ENCODE data around the gene KIF6.

The KIF6 gene

DNA sequence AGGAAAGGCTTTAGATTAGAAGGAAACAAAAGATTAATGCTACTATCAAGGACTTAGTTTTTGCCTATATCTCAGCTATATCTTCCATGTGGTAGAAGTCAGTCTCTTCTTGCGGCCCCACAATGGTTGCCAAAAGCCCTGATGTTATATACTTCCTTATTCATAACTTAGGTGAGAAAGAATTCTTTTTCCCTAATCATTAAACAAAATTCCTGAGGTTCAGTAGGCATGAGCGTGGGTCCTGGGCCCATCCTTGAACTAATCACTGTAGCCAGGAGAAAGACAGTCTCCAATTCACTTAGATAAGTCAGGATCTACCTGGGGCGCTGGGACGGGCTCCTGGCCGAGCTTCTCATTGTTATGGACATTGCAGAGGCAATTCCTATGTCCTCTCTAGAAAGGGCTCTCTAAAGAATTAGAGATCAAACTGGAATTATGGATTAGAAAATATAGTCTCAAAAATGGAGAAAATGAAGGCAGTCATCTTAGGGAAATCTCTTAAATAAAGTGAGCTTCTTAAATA is 134.3 kb downstream of the KIF6 start:
- DNase-seq = no peak

DNA sequence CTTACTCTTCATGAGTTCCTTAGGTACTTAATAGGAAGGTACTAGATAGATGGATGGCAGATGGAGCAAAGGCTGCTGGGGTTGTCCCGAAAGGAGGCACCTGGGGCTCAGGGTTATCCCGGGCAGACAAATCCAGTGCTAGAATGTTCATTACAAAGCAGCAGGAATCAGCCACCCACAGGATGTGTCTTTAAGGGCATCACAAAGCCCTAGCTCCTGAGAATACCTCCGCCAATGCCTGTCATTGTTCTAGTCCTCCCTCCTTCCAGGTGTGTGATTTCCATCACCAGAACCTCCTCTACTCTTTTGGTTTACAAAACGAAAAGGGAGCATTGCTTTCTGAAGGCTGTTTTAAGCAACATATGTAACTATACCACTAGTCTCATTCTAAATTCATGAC is 138.1 kb downstream of the KIF6 start:
- no peak for DNase-seq

DNA sequence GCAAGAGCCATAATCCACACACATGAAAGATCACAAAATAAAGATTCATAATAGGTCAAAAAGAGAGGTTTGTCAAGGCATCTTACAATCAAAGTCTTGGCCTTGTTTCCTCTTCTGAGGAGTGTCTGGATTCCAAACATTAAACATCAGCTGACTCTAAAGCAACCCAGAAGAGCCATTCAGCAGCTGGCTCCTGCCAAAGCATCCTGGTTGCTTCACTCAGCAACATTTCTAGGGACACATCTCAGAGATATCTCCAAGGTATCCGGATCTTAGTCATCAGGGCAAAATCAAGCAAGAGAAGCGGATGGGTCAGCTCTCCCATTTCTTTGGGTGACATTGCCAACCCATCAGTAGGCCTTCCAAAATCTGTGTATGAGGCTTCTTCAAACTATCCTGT is 139.6 kb downstream of the KIF6 start:
- no peak for DNase-seq

DNA sequence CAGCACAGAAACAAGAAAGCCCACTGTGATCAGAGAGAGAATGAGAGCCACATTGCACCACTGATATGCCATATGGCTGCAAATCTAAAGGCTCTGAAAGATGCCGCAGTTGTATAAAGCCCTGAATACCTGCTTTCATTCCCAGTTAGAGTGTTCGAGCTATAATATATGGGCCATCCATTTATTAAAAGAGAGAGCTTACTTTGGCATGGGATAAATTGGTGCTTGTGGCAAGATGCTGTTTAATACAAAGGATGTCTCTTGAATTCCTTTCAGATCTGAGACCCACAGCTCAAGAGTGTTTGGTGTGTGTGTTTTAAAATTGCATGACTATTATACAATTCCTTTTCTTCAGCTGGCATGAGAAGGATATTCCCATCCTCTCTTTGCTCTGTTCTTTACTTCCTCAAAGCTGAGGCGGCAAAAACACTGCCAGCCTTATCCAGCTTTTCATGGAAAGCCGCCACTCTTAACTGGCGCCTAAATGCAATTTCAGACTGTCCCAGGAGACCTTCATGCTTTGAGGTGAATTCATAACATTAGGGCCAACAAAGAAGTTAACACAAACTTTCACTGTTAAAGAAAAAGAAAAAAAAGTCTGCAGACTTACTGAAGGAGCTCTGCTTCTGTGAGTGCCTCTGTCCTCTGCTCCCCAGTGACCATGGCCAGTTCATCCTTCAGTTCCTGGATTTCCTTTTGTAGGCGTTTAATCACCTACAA is 147.6 kb downstream of the KIF6 start:
- no peak for DNase-seq

DNA sequence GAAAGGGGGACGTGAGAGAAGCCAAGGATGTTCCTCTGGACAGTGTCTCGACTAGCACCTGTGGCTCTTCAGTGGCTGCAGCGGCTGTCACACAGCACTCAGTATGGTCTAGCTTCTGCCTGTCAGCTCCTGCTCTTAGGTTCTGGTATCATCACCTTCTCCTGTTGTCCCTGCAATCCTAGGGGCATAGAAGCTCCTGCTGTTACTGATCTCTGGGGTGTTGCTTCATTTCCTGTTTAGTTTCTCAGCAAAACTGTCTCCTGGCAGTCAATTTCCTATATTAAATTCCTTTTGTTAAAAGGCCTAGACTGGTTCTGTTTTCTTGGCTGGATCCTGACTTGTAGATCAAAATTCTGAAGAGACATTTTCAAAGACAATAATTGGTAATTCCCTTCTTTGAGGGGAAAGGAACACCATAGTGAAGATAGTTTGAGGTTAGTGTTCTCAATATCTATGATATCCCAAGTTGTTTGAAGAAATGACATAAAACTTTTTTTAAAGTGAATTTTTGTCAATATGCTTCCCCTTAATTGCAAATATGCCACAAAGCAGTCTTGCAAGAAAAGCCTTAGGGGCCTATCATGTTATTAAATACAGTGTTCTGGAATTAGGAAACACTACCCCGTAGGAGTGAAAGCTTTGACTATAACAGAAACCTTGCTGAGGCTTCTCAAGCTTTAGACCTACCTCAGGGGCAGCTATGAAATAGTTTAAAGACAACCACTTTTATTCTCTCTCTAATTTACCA is 148.5 kb downstream of the KIF6 start:
- DNase-seq = no peak

DNA sequence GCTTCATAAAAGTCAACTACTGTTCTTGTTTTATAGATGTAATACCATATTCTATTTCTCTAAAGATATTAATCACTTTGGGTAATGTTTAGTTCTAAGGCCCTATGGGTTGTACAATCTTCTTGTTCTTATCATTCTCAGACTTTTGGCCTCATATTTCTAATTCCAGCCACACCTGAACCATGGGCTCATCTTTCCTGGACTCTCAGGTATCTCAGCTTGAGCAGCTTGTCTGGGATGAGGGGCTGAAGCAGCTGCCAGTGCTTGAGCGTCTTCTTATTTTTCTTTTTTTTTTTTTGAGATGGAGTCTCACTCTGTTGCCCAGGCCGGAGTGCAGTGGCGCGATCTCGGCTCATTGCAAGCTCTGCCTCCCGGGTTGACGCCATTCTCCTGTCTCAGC is 150.2 kb downstream of the KIF6 start:
- DNase-seq = no peak

DNA sequence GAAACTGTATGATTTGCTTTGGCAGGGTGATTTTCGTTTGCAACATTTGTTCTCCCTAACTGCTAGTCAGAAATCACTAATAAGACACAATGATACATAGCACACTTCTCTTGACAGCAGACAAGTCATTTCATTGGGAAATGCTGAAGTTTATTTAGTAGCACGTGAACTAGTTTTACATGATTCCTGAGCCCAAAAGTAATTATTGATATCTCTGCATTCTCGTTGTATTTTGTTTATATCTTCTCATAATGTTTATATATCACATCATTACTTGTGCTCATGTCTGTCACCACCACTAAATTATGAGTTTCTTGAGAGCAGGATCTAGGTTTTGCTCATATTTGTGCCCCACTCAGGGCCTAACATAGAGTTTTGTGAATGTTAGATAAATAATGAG is 151.7 kb downstream of the KIF6 start:
- DNase-seq = no peak

DNA sequence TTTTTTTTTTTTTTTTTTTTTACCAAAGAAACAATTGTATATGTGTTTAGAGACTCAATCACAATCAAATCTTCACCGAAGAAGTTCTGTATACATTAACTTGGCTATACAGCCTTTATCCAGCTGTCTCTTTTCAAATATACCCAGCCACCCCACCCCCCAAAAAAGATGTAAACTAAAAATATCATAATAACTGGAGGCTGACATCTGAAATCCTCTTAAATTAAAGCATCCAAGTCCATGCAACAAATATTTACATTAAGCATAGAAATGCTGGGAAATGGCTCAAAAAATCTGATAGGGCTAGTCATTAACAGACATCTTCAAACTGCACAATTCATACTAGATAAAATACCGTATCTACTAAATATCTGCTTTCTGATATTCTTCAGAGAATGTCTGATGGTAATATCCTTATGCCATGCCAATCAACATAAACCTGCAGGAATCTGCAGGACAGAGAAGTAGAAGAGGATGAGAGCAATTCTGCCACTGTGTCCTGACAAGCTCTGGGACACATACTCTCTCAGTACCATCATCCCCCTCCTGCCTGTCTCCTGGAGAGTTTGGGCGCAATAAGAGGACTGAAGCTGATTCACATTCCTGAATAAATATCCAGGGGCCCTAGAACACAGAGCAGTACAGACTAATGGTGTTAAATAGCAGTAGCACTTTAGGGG is 152.4 kb downstream of the KIF6 start:
- no peak for DNase-seq

DNA sequence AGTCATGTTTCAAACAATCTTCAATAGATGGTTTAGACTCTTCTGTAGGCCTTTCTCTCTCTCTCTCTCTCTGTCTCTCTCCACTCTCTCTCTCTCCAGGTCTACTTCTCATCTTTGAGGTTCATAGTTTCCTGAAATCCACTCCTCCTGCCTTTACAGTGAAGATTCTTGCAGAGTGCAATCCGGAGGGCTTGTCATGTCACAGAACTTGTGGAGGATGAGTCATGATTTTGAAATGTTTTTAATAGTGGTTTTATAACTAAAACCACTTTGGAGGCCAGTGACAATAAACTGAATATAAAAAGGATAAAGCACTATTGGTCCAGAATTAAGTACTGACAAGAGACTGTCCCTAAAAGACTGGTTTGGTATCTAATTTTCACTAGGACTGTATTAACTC is 156.3 kb downstream of the KIF6 start:
- DNase-seq = no peak

DNA sequence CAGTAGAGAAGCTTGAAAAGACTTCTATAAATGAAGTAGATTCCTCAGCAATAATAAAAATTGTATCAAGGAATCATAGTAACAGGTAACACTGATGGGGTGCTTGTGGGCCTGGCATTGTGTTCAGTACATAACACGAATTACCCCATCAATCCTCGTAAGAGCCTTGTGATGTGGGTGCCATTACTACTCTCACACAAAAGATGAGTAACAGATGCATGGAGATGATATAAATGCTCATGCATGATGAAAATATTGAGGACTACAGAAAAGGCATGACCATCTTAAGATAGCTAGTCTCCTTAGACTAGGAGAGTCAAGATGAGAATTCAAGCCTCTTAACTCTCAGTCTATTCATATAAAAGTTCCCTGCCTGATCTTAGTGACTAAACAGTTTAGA is 158.1 kb downstream of the KIF6 start:
- DNase-seq = no peak

DNA sequence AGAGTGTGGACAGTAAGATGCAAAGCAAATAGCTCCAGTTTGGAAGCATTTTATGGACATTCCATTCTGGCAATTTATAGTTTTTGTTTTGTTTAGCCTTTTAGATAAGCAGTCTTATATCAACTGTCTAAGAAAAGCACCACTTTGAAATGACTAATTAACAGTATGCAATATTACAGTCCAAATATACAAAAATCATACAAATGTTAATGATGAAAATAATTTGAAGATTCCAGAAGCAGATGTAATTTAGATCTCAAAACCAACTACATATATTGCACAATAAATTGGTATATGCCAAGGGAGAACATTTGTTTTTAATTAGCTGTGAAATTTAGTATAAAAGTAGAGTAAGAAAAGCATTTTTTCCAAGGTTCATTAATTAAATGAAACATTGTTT is 158.8 kb downstream of the KIF6 start:
- DNase-seq = no peak

DNA sequence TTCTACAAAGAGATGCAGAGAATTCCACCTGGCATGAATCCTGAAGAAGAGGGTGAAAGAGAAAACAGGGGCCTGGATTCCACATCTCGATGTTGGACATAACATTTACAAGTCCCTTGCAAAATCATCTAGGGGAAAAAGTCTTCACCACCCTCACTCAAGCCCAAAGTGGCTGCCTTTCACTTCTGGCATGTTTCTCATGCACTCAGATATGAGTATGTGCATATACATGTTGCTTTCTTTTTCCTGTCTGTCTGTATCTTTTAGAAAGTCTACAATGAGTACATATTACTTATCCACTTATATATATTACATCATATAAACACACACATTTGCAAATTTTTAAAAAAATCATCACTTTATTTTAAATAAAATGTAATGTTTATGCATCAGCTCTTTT is 159.3 kb downstream of the KIF6 start:
- DNase-seq = no peak

DNA sequence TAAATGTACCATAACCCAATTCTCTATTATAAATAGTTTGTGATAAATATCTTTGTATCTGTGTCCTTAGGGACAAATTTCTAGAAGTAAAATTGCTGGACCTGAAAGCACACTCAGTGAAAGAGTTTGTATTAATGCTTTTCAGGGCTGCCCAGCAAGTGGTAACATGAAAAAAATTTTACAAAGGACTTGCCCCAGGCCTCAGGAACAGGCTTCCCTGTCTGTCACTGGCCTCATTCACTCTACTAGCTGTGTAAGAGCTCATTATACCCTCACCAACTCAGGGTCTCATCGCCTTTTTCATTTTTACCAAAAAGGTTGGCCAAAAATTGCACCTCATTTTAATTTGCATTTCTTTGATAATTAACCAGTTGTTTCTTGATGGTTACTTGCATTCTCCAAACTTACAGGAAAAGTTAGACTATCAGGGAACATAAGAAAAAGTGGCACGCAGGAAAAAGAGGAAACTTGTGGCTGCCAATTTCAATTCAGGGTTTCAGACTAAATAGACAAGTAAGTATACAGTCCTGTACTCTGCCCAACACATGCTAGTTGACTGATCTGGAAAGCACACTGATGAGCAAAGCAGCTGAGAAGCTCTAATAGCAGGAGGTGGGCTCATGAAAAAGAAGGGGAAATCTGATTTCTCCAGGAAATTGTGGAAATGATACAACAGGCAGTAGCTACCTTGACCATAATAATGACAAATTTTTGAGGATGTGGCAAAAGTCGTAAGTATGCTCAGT is 161.5 kb downstream of the KIF6 start:
- no peak for DNase-seq

DNA sequence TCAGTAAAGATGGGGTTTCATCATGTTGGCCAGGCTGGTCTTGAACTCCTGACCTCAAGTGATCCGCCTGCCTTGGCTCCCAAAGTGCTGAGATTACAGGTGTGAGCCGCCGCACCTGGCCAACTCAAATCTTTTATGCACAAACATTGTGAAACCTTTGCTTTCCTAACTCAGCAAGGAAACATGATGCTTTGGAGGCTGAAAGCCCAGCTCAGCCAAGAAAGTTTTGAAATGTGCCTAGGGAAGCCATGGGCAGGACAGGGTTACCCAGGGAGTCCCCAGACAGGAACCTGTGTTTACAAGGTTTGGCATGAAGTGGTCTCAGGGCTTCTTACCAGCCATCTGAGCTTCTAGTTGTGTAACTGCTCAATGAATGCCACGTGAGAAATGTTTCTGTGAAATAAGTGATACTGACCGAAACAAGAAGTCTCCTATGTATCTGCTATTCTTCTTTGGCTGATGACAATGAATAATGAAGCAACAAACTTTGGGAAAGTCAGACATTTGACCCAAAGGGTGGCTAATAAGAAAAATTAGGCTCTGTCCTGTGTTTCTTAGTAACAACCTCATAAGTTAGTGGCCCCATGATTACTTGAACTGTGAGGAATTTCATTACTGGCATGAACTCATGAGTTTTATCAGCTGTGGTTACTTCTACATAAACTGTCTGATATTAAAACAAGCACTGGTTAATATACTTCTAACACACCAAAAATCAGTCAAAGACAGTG is 163.5 kb downstream of the KIF6 start:
- no peak for DNase-seq

DNA sequence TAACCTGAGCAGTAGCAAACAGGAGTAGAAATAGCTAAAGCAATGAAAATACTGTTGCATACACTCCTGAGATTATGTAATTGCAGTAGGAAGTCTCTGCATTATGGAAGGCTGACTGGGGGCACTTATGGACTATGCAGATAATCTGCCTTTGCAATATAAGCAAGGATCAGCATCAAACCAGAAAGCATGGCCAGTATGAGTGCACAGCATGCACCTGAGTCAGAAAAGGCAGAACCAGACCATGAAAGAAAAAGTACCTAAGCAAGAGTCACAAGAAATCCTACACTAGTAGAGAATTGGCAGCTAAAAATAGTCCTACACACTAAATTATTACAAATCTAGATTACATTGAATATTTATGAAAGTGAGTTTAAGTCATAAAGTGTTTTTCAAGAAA is 164.3 kb downstream of the KIF6 start:
- no peak for DNase-seq

DNA sequence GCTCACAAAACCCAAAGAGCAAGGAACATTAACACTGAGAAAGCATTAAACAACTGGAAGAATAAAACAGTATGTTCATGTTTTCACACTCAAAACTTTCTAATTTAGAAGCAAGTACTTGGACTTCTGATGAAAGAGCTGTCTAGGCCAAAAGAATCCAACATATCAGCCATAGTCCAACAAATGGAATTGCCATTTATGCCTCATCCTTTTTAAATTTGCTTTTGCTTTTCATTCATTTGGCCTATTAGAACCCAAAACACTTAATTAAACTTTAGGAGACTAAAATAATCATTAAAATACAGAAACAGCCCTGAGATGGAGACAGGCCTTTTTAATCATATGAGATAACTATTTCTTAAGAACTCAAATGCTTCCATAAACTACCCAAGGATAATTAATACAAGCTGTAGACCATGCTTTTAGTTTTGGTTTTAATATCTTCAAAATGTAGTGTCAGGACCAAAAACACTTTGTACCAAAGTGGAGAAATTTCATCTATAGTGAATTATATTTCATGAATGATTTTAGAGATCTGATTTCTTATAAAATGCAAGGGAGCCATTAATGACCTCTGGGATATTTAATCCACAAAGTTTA is 166.5 kb downstream of the KIF6 start:
- no peak for DNase-seq

DNA sequence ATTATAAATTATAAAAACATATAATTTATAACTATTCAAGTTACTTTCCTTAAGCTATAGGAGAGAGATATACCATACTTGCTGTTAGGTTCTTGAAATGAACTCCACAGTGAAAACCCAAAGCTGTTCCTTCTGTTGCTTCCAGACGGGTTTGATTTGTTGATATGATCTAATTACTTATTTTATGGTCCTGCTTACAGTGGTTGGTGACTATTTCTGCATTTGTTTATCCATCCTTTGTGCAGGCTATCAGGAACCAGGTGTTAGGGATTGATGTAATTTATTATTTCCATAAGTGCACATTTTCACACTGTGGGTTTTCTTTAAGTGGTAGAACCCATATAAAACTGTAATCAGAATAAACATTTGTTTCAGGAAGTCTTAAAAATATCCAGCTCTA is 167.1 kb downstream of the KIF6 start:
- DNase-seq = peak; percentile 41

DNA sequence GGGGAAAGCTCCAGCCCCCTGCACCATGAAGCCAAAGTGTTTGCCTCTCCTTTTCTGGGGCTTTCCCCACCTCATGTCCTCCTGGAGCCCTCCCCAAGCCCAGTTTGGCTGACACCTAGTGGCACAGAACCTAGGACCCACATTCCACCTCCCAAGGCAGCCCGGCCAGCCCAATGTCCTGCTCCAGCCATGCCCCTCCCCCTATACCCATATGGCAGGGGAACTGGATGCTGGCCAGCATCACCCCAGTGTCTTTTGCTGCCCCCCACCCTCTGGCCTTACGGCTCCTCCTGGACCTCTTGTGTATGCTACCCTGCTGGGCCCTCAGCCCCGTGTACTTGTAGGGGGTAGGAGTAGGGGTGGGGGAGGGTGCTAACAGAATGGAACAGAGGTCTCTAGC is 170.1 kb downstream of the KIF6 start:
- DNase-seq = no peak

DNA sequence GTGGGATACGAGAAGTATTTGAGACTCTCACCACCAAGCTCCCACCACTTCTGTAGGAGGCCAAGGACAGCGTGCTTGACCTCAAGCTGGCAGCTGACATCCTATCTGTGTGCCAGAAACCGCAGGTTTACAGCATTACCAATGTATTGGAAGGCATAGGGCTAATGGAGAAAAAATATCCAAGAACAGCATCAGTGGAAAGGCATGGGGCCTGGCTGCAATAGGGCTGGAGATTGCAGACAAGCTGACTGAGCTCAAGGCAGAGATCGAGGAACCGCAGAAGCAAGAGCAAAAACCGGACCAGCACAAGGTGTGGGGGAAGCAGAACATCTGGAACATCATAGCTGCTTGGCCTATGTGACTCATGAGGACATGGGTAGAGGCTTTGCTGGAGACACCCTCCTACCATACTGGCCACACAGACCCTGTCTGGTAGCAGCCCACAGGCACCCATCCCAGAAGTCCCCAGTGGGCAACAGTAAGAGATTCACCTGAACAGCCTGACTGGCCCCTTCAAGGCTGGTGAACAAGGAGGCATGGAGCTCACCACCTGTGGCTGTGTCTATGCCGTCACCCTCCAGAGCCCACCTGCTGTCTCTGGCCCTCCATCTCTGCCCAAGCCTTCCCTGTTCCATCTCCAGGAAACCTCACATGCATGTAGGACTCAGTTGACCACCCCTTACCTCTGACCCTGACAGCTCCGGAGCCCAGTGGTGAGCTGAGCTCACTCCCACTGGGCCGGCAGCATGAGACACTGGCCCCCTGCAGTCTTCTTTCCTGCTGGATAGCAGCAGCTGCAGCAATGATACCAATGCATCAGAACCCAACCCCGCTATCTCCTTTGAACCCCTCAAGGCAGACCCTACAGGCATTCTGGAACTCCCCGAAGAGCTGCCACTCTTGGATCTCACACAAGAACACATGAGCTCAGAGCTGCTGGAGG is 171.1 kb downstream of the KIF6 start:
- DNase-seq = no peak

DNA sequence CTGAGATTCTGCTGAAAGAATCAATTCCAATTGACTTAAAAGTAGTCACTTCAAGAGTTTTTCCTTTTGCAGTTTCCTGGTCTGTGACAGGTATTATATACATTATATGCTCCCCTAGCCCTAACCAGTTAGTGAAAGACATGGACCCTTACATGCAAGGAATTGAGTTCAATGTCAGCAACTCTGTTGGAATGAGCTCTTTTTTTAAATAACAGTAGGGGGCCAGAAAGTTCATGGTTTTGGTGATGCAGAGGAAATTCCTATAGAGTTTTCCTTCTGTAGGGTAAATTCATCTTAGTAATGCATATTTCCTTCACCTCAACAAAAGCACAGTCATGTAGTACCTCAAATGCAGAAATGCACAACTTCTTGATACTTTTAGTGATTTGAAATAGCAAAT is 172.2 kb downstream of the KIF6 start:
- no peak for DNase-seq

DNA sequence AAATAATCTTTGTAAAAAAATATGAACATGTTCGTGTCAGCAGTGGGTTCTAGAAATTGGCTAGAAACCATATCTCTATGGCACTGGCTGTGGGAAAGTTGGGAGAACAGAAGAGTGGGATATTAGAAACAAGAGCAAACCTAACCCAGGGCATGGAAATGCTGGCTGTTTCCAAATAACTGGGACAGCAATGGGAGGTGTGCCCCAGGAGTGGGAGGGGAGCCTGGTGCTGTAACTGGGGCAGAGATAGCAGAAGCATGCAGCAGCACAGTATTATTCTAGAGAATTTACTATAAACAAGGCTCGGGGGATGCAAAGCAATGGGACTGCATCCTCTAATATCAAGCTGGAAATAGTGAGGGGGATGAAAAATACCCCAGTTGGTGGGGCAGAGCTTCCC is 175.0 kb downstream of the KIF6 start:
- no peak for DNase-seq

Data from NCI-H1105 treated with DMSO at 0.1 percent for 48 hours (cell line).